ENCODE data around the gene CEP131. TPM values are rescaled to one million over a fixed set of nuclear protein-coding genes. Genes with fewer than 3 reads are reported as not detected.

The CEP131 gene
- total RNA-seq, 4 donors from 2014 or later = 5.5 to 8.1 (median 6.0) TPM

DNA sequence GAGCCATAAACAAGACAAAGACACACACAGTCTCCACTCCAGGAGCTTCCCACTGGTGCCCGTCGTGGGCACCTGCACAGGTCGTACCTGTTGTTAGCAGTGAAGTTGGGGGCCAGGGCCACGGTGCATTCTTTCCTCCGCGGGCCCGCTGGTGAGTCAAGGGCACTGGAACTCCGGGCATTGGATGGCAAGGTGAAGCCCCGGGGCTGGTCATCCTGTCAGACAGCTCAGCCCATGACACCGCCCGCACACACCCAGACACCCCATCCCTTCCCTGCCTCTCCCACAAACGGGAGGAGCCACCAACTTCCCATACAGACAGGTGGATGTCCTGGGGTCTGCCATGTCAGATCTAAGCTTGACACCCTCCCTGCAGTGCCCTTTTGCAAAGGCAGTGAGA, 16.1 kb downstream of the CEP131 start:
- DNase-seq = no peak
- WGBS, 2 donors = 89 to 94% methylated on average over 3 of the region's 12 CpGs
- H3K9me3 ChIP-seq = no peaks in the 10 kb centered on the region

DNA sequence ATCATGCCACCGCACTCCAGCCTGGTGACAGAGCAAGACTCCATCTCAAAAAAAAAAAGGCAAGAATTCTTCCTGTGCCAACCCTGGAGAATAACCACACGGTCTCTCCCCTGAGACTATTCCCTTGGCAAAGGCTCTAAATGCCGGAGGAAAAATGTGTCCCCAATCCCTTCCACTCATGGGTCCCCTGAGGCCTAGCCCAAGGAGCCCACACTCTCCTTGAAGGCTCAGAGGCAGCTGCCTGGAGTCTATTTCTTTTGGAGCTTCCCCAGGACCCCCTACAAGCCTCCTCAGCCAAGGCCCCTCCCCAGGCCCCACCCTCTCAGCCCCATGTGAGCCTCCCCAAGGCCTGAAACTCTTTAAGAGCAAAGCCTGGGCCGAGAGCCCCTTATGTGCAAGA, 16.6 kb downstream of the CEP131 start:
- H3K4me3 ChIP-seq = no peak overlapping the region
- no peak for TF ChIP-seq POLR2A (IDR thresholded peaks at IDR 0.05)
- TF ChIP-seq, protein P1, sequence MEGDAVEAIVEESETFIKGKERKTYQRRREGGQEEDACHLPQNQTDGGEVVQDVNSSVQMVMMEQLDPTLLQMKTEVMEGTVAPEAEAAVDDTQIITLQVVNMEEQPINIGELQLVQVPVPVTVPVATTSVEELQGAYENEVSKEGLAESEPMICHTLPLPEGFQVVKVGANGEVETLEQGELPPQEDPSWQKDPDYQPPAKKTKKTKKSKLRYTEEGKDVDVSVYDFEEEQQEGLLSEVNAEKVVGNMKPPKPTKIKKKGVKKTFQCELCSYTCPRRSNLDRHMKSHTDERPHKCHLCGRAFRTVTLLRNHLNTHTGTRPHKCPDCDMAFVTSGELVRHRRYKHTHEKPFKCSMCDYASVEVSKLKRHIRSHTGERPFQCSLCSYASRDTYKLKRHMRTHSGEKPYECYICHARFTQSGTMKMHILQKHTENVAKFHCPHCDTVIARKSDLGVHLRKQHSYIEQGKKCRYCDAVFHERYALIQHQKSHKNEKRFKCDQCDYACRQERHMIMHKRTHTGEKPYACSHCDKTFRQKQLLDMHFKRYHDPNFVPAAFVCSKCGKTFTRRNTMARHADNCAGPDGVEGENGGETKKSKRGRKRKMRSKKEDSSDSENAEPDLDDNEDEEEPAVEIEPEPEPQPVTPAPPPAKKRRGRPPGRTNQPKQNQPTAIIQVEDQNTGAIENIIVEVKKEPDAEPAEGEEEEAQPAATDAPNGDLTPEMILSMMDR (IDR thresholded peaks at IDR 0.05) = no peak
- WGBS, 2 donors = 68 to 79% methylated on average over 3 to 4 of the region's 4 CpGs
- no peaks in the 10 kb centered on the region for H3K9me3 ChIP-seq
- no peaks in the 10 kb centered on the region for H3K27me3 ChIP-seq
- intact Hi-C loops (cut with DNase I) = no loop called here
- no peak for DNase-seq
- H3K27ac ChIP-seq = no peak overlapping the region
- H3K36me3 ChIP-seq = peaks cover 0 to 35% (median 0%) of the 10 kb centered on the region in 3 donors
- H3K4me1 ChIP-seq = peaks cover 0 to 2% (median 0%) of the 10 kb centered on the region in 3 donors

More for the DNA sequence above, 16.1 kb downstream of the CEP131 start:
- Histone ChIP-seq H3K36me3 (peaks cover 0 to 35% (median 0%) of the 10 kb centered on the region in 3 donors), H3K4me1 (no peaks in the 10 kb centered on the region), H3K27me3 (no peaks in the 10 kb centered on the region), H3K27ac (no peak overlapping the region), H3K4me3 (no peak overlapping the region)
- intact Hi-C loops (cut with DNase I) = no loop called here
- TF ChIP-seq POLR2A (IDR thresholded peaks at IDR 0.05) = no peak
- TF ChIP-seq, protein P1 (IDR thresholded peaks at IDR 0.05) = no peak

DNA sequence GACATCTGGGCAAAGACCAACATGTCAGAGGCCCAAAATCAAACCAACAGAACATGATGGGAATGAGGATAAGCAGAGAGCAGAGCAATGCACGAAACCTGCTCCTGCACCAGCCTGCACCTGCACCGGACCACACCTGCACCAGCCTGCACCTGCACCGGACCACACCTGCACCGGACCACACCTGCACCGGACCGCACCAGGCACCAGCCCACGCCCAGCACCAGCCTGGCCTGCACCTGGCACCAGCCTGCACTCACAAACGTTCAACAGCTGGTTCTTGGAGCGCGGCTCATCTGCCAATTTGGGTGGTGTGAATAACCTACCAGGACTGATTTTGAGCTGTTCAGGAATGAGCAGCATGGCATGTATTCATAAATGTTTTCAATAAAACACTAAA, 18.2 kb downstream of the CEP131 start:
- H3K27me3 ChIP-seq = no peaks in the 10 kb centered on the region
- H3K4me3 ChIP-seq = no peak overlapping the region
- no peak for DNase-seq
- TF ChIP-seq, protein P1 (IDR thresholded peaks at IDR 0.05) = no peak
- TF ChIP-seq POLR2A (IDR thresholded peaks at IDR 0.05) = no peak
- H3K4me1 ChIP-seq = peaks cover 0 to 8% (median 0%) of the 10 kb centered on the region in 3 donors
- peaks cover 0 to 37% (median 0%) of the 10 kb centered on the region in 3 donors for H3K36me3 ChIP-seq
- intact Hi-C loops (cut with DNase I) = no loop called here
- 41 to 100% methylated on average over 2 of the region's 10 CpGs for WGBS, 2 donors
- no peak overlapping the region for H3K27ac ChIP-seq
- no peaks in the 10 kb centered on the region for H3K9me3 ChIP-seq

DNA sequence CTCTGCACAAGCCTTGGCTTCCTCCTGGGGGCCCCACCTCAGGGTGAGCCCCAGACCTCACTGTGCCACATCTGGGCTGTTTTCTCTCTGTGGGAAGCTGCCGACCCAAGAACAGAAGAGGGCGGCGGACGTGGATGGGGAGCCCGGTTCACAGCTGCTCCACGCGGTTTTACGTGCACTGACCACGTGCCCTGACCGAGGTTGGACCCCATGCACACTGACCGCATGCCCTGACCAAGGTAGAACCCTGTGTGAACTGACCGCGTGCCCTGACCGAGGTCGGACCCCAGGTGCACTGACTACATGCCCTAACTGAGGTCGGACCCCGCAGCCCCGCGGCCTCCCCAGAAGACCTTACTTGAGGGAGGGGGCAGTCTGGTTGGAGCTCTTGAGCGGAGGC, 19.6 kb downstream of the CEP131 start:
- TF ChIP-seq POLR2A (IDR thresholded peaks at IDR 0.05) = no peak
- TF ChIP-seq, protein P1 (IDR thresholded peaks at IDR 0.05) = no peak
- peaks cover 0 to 17% (median 0%) of the 10 kb centered on the region in 3 donors for H3K4me1 ChIP-seq
- no peaks in the 10 kb centered on the region for H3K9me3 ChIP-seq
- no peak for DNase-seq
- H3K36me3 ChIP-seq = peaks cover 0 to 39% (median 0%) of the 10 kb centered on the region in 3 donors
- intact Hi-C loops (cut with DNase I) = no loop called here
- no peak overlapping the region for H3K27ac ChIP-seq
- no peaks in the 10 kb centered on the region for H3K27me3 ChIP-seq
- H3K4me3 ChIP-seq = no peak overlapping the region
- WGBS, 2 donors = 97 to 100% methylated on average over 3 to 5 of the region's 20 CpGs

DNA sequence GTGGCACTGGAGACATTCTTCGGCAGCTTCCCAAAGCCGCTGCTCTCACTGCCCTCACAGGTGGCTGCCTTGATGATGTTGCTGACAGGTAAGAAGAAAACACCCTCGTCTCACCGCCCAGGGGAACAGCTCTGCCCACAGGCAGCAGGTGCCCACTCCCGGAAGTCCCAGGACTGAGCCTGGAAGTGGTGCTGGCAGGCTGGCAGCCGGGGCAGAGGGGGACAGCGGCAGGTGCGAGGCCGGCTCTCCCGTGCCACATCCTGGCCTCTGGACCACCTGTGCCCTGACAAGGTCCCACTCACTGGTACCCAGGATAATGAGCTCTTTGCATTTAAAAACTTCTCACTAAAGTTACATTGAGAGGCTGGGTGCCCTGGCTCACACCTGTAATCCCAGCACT, 20.4 kb downstream of the CEP131 start:
- DNase-seq = no peak
- TF ChIP-seq POLR2A (IDR thresholded peaks at IDR 0.05) = no peak
- TF ChIP-seq, protein P1 (IDR thresholded peaks at IDR 0.05) = no peak
- intact Hi-C loops (cut with DNase I) = no loop called here
- no peak overlapping the region for H3K27ac ChIP-seq
- no peak overlapping the region for H3K4me3 ChIP-seq
- no peaks in the 10 kb centered on the region for H3K27me3 ChIP-seq
- no peaks in the 10 kb centered on the region for H3K9me3 ChIP-seq
- H3K36me3 ChIP-seq = peaks cover 0 to 45% (median 0%) of the 10 kb centered on the region in 3 donors
- 67 to 68% methylated on average over 1 to 4 of the region's 10 CpGs for WGBS, 2 donors
- peaks cover 0 to 21% (median 0%) of the 10 kb centered on the region in 3 donors for H3K4me1 ChIP-seq
